DMS153 (cell line): ENCODE results near the gene LSM14B.
"Not testable (repeated sequence)": the region's sequence is repeated elsewhere in the genome, so short reads cannot be mapped to it uniquely, and the experiment has no call there.

Experiments
- DNase-seq: peaks from one replicate; lab custom pipeline; 2025; lab: John Stamatoyannopoulos, UW

The LSM14B gene

GRCh38 chr20:62147125-62147524 is 24.9 kb downstream of the LSM14B start:
- DNase-seq, result no peak

GRCh38 chr20:62147528-62147927 is 25.3 kb downstream of the LSM14B start:
- DNase-seq, result no peak

- DNase-seq, result not testable (repeated sequence)
Measured at GRCh38 chr20:62148383-62148782, 26.1 kb downstream of the LSM14B start.

GRCh38 chr20:62148908-62149314 is 26.6 kb downstream of the LSM14B start:
- no peak for DNase-seq

- no peak for DNase-seq
Measured at GRCh38 chr20:62149532-62150309, 27.4 kb downstream of the LSM14B start.

GRCh38 chr20:62150310-62150575 is 28.0 kb downstream of the LSM14B start:
- no peak for DNase-seq

GRCh38 chr20:62151225-62151624 is 28.9 kb downstream of the LSM14B start:
- no peak for DNase-seq

- DNase-seq, result no peak
Measured at GRCh38 chr20:62151835-62152364, 29.6 kb downstream of the LSM14B start.

- no peak for DNase-seq
Measured at GRCh38 chr20:62155428-62156253, 33.4 kb downstream of the LSM14B start.

- no peak for DNase-seq
Measured at GRCh38 chr20:62156254-62156556, 33.9 kb downstream of the LSM14B start.

- no peak for DNase-seq
Measured at GRCh38 chr20:62156592-62157386, 34.5 kb downstream of the LSM14B start.

GRCh38 chr20:62157387-62158087 is 35.3 kb downstream of the LSM14B start:
- no peak for DNase-seq

GRCh38 chr20:62158088-62158400 is 35.8 kb downstream of the LSM14B start:
- DNase-seq, result no peak

- no peak for DNase-seq
Measured at GRCh38 chr20:62158541-62158940, 36.3 kb downstream of the LSM14B start.

- no peak for DNase-seq
Measured at GRCh38 chr20:62159052-62159451, 36.8 kb downstream of the LSM14B start.

GRCh38 chr20:62159839-62160238 is 37.6 kb downstream of the LSM14B start:
- no peak for DNase-seq

GRCh38 chr20:62160253-62160652 is 38.0 kb downstream of the LSM14B start:
- DNase-seq, result no peak

- DNase-seq, result no peak
Measured at GRCh38 chr20:62160876-62161275, 38.6 kb downstream of the LSM14B start.

GRCh38 chr20:62161347-62161746 is 39.1 kb downstream of the LSM14B start:
- DNase-seq, result no peak

- no peak for DNase-seq
Measured at GRCh38 chr20:62162765-62163484, 40.6 kb downstream of the LSM14B start.

GRCh38 chr20:62163485-62163865 is 41.2 kb downstream of the LSM14B start:
- no peak for DNase-seq
